Hindlimb muscle (tissue), 1 donor: Measurements from ENCODE around the gene MNX1. TPM values are rescaled to one million over a fixed set of nuclear protein-coding genes. Genes with fewer than 3 reads are reported as not detected.

Source experiments
- DNase-seq: peaks from one replicate; pipeline ENCODE4 v3.0.0-alpha.2; 2013
- polyA plus RNA-seq: library from polyadenylated mRNA; unstranded; fragments of 120-200 nt; gene quantifications from one replicate; pipeline ENCODE4 v1.2.1, GENCODE V29; 2013; ENCODE audit not compliant: insufficient read length

MNX1 gene
- polyA plus RNA-seq, 1 donor, result 0.09 TPM

- DNase-seq, result no peak
These were observed 22.4 kb upstream of the MNX1 start for GRCh38 chr7:157032644-157033482.

DNA sequence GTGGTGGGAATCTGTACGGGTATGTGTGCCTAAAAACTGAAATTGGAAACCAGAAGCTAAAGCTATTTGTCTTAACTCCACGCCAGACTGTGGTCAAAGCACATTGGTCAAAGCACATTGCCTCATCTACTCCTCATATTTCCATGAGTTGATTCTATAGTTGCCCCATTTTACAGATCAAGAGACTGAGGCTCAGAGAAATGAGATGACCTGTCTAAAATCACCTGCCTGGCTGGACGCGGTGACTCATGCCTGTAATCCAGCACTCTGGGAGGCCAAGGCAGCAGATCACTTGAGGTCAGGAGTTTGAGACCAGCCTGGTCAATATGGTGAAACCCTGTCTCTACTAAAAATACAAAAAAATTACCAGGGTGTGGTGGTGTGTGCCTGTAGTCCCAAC, 21.7 kb upstream of the MNX1 start:
- DNase-seq, result no peak

DNA sequence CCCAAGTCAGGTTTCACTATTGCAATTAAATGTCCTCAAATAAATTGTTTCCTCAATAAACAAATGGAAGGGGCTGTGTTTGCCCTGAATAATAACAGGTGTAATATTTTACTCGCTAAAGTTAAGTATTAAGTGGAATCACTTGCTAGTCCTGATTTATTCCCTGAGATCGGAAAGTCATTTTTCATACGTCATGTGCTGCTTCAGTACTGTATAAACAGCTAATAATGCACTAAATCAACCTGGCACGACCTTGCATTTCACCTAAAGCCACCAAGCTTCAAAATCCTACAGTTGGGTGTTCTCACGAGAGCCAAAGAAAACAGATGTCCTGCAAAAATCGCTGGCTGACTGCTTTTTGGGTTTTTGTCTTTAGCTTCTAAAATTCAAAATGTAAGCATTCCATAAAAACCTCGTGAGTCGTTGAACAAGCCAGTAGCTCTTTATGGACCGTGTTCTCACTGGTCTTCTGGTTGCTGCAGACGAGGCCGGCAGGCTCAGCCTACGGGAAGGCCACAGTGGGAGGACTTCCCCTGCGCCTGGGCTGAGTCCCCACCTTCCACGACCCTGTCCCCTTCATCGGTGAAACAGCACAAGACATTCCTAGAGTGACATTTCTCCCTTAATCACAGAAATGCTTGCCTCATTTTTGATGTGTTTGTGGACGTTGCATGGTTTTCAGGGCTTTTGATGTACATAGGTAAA, 17.9 kb upstream of the MNX1 start:
- DNase-seq, result no peak

- DNase-seq, result no peak
These were observed 17.2 kb upstream of the MNX1 start for GRCh38 chr7:157027568-157028198.

DNA sequence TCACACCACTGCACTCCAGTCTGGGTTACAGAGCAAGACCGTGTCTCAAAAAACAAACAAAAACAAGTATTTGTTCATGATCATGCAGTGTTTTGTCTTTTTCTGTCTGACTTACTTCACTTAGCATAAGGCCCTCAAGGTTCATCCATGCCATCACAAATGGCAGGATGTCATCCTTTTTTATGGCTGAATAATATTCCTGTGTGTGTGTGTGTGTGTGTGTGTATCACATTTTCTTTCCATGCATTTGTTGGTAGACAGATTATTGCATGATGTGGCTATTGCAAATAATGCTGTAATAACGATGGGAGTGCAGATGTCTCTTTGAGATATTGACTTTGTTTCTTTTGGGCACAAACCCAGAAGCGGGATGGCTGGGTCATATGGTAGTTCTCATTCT, 14.3 kb upstream of the MNX1 start:
- no peak for DNase-seq

DNA sequence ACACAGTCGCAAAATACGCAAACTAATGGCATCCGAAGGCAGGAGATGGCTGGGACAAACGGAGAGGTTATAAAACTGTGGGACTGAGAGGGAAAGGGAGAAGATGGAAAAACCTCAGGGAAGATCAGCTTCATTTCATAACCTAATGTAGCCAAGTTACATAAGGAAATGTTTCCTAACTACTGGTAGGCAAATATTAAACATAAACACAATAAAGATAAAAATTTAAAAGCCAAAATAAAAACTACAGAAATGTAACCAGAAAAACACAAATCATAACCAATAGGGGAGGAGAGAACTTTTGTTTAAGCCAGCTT, 13.1 kb upstream of the MNX1 start:
- no peak for DNase-seq

- no peak for DNase-seq
These were observed 12.5 kb upstream of the MNX1 start for GRCh38 chr7:157022681-157023588.

DNA sequence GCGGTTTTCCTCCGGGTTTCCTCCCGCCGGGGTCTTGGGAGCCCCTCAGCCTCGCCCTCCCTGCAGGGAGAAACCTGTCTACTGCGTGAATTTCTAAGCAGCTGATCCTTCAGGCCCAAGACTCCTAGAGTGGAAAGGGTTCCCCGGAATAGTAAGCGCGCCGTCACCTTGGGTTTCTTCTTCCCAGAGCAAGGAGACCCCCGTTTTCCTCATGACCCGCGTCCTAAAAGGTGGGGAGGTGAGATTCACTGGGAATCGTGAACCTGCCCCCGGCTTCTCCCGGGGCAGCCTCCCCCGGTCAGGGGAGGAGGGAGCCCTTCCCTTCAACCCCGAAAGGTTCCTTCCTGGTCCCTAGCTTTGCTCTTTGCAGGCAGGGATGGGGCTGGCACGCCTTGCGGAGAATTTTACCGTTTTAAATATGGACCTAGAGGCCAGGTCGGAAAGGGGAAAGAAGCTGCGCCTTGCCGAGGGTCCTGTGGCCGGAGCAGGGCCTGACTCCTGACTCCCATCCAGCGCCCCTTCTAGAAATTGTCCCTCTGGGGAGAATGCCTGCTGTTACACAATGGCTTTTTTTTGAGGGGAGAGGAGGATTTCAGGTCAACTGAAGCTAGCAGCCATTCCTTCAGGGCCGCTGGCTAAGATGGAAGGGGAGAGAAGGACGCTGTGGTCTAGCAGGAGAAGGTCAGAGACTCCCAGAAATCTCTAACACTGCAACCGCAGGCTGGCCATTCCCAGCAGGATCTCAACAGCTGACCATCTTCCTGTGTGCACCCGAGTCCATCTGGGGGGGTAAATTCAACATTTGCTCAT, 11.6 kb upstream of the MNX1 start:
- DNase-seq, result no peak

GRCh38 chr7:157021071-157021870, 10.8 kb upstream of the MNX1 start:
- DNase-seq, result no peak

DNA sequence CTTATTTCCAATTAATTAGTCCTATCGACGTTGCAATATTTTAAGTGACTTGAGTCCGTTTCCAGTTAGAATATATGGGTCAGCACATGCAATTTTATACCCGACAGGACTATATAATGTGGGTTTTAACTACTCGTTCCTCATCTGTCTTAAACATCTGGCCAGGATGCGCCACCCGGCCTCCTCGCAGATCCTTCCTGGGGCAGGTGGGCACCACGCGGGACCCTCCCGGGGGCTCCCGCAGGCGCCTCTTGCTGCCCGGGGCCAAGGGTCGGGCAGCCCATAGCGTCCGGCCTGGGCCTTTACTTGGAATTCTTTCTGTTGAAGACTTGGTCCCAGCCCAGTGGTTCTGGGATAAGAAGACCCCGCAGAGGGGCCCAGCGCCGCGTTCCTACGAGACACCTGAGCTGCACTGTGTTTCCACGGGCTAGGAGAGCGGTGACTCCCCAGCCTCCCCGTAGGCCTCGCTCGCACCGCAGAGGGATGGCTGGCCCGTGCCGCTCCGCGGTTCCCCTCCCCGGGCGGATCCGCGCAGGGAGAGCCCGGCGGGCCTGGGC, 10.1 kb upstream of the MNX1 start:
- no peak for DNase-seq

DNA sequence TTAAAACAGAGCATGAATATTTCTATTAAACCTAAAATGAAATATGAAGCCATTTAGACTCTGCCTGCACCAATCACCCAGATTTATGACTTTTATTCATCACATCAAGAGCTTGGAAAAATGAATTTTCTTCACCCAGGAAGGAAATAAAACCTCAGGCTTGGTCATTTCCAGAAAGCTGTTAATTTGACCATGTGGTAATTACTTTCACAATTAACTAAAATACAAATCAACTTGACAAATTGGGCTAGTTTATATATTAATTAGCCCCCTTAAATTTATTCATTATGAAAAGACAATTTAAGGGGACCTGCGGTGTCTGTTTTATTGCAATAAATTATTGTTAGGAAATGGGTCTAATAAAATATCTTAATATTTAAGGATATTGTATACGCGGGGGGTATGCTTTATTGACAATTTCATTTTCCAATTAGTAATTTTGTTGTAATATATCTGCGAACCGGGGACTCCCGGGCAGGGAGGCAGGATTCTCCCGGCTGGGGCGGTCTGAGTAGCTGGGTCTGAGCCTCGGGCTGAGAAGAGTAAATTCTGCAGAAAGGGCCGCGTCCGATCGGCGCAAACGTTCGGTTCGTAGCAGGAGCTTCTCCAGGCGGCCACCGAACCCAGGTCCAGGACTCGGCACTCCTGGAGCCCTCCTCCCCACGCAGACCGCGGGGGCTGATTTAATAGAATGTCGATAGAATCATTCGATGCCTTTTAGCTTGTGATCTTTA, 9.4 kb upstream of the MNX1 start:
- DNase-seq, result no peak

- no peak for DNase-seq
These were observed 8.6 kb upstream of the MNX1 start for GRCh38 chr7:157018997-157019608.

- DNase-seq, result no peak
These were observed 8.0 kb upstream of the MNX1 start for GRCh38 chr7:157018328-157018996.

DNA sequence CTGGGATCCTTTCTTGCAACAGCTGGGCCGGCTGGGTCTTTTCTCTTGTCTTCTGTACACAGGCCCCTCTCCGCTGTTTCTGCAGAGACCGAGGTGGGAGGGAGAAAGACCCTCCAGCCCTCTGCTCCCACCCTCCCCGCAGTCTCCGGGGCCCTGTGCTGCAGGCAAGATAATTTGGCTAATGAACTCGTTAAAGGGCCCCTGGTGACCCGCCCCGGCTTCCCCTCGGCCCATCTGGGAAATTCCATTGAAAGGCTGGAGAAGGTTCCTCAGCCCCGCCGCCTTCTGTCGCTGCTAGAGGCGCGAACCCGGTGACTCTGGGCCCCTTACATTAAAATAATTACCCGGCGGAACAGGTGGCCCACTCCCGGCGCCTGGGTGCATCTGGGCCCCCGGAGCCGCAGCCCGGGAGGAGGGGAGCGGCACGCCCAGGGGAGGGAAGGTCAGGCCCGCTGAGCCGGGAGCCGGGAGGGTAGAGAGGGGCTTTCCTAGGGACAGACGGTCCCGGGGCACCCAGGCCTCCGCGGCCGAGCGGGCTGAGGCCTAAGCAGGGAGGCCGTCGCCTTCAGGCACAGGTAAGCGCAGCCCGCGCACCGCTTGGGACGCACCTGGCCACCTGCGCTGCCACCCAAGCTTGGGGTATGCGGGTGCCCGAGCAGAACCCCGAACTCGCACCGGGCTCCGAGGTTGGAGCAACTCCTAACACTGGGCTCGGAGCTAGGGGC, 7.3 kb upstream of the MNX1 start:
- DNase-seq, result no peak

DNA sequence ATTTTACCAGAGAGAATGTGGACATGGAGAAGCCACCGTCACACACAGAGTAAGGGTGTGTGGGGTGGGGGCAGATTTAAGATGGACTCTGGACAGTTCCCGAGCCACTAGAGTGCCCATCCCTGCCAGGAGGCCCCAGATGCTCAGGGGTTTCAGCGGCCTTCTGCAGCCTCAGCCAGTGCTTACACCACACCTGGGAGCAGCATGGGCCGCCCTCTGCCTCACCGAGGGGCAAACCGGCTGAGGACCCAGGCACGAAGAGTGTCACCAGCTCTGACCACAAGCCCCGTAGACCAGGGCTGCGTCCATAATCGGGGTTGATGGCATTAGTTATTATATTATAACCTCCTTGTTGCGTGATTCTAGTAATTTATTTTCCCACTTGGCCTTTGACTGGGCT, 6.7 kb upstream of the MNX1 start:
- DNase-seq, result no peak

DNA sequence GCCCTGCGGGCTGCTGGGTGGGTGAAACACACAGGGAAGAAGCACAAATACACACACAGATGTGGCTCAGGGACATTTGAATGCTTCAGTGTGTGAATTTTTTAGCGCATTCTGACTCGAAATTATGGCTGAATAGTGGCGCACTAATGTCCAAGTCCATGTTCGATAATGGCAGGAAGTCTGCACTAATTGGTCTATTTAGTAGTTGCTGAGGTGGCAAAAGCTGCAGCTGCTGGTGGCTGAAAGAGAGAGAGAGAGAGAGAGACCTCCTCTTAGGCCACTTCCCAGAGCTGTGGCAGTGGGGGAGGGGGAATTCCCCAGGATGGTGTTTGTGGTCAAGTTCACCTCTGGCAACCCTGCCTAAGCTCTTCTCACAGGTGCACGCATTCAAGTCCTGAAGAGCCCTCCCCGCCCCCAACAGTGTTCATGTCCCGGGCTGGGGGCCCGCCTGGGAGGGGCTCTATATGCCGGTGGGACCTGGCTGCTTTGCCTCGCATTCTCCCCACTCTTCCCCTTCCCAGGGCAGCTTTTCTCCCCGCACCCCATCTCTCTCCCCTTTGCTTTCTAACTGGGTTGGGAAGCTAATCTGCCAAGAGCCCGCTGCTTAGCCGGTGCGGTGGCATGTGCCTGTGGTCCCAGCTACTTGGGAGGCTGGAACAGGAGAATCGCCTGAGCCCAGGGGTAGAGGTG, 6.0 kb upstream of the MNX1 start:
- no peak for DNase-seq

DNA sequence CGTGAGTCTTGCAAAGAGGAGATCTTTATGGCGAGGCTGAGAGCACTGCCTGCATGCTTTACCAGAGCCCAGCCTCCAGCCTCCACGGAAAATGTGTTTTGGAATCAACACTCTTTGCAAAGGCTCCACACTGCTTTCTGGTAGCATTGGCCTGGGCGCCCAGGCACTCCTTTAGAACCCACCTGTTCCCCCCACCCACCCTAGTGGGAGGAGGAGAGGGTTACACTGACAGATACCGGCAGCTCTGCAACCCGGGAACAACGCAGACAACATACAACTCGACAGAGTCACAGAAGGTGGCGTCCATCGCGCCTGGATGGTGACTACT, 5.5 kb upstream of the MNX1 start:
- no peak for DNase-seq
